GM18870 (cell line): Measurements from ENCODE around the gene AGTRAP.

ENCODE experiments used
- ATAC-seq: cut with Tn5 transposase; IDR thresholded peaks from one replicate; pipeline ENCODE4 v1.9.1; 2021; ENCODE audit warnings: moderate library complexity; ENCODE audit not compliant: unreplicated experiment

AGTRAP gene, protein sequence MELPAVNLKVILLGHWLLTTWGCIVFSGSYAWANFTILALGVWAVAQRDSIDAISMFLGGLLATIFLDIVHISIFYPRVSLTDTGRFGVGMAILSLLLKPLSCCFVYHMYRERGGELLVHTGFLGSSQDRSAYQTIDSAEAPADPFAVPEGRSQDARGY

GRCh38 chr1:11735854-11736745 is at the start of gene AGTRAP:
Gene AGTRAP (plus strand): TSS chr1:11736136. CDS start chr1:11736209, 73 bp downstream.
- no peak for ATAC-seq

GRCh38 chr1:11688506-11688905 is 47.4 kb upstream of the AGTRAP start:
- ATAC-seq = no peak

GRCh38 chr1:11690397-11691301 is 45.3 kb upstream of the AGTRAP start:
- ATAC-seq = no peak

DNA sequence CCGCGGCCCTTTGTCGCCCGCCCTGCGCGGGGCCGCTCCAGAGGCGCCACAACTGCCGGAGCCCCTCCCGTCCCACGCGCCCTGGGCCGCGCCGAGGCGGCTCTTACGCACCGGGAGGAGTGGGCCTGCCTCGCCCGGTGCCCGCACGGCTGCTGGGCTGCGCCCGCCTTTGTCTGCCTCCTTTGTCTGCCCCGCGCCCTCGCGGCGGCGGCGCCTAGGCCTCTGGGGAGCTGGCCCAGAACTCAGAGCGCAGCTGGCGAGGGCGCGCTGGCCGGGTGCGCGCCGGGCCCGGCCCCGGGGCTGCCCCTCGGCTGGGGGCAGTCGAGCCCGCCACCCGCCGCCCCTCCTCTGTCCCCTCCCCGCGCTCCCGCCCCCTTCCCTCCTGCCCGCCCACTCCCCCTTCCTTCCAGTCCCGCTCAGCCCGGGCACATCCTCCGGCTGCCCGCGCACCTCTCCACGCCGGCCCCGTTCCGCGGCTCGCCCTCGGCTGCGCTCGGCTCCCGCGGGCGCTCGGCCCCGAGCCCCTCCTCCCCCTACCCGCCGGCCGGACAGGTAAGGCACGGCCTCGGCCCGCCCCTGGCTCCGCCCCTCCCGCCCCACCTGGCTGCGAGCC is 44.5 kb upstream of the AGTRAP start, which contains the start of gene DRAXIN:
Gene DRAXIN, plus strand, starts transcription at position 409 of the 613 bp plus-strand sequence. CDS start 14,549 bp downstream, outside the sequence.
- no peak for ATAC-seq

- ATAC-seq = no peak
These were observed 43.8 kb upstream of the AGTRAP start for GRCh38 chr1:11691928-11692711.

DNA sequence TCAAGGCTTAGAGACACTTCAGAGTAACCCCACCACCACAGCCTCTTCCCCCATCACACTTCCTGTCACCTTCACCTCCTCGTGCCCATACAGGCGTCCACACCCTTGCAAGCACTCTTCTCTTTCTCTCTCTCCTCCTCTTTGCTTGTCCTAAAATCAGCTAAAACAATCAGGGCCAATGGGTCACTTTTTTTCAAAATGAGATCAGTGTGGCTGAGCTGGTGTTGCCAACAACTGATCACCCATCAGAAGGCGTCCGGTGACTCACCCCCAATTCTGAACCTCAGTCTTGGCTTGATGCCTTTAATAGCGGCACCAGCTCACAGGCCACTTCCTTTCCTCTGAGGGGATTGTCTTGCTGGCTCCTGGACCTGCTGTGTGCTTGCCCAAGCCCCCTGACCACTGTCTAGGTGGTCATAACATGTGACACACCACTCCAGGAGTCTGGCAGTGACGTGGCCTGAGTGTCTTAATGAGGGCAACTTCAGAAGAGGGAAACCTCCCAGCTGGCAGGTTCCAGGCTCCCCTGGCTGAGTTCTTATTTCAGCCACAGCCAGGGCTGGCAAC is 42.8 kb upstream of the AGTRAP start:
- ATAC-seq = no peak

DNA sequence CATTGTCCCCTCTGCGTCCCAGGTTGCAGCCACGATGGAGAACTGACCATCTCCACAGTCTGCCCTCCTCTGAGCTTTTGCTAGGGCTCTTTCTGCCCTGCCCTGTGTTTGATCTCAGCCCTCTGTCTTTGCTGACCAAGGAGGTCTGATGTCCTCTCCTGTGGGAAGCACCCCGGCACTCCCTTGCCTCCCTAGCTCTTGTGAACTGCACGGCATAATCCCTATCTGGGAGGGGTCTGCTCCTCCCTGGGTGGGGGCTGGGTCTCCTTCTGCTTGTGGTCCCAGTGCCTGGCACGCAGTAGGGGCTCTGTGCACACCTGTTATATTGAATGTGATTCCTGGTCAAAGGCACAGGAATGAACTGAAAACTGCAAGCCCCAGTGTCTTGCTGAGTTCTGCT is 42.0 kb upstream of the AGTRAP start:
- no peak for ATAC-seq

DNA sequence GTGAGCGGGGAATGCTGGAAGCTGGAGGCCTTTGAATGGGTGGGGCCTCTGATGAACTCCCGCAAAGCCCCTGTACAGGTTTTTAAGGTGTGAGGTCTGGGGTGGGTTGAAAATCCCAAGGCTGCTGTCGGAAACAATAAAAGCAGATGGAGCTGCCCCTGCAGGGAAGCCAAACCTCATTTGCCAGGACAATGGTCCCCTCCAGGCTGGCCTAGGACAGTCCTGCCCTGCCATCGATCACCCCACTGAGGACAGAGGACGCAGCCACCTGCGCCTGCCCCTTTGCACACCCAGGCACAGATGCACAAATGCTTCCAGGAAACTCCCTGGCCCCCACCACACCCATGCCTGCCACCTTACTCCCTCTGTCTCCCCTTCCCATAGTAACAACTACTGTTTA is 40.1 kb upstream of the AGTRAP start:
- ATAC-seq = no peak

- no peak for ATAC-seq
These were observed 38.6 kb upstream of the AGTRAP start for GRCh38 chr1:11697188-11697892.

DNA sequence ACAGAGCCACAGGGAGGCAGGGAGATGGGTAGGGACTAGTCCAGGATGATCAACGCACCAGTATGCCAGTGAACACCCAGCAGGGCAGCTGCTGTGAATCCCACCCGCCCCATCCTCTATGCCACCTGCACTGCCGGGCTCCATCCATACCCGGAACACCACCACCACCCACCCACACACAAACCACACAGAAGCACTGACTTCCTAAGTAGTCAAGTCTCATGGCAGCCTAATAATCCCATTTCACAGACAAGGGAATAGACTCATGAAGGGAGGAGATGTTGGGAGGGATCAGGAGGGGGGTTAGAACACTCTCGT is 38.1 kb upstream of the AGTRAP start:
- ATAC-seq = no peak

- ATAC-seq = no peak
These were observed 35.1 kb upstream of the AGTRAP start for GRCh38 chr1:11700601-11701467.

DNA sequence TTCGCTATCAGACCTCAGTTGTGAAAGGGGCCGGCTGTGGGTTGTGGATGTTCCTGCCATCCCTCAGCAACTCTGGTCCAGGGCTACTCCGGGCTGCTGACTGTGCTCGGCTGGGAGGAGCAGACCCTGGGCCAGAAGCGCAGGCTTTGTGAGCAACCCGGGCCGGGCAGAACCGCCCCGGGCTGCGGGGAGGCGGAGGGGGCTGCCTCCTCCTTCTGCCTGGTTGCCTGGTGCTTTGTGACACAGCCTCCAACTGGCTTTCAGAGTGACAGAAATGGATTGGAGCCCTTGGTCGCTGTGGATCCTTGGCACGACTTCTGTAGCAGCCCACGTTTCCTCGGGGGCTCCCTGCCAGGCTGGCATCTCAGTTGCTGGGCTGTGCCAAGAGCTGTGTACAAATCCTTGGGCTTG is 34.4 kb upstream of the AGTRAP start:
- no peak for ATAC-seq

DNA sequence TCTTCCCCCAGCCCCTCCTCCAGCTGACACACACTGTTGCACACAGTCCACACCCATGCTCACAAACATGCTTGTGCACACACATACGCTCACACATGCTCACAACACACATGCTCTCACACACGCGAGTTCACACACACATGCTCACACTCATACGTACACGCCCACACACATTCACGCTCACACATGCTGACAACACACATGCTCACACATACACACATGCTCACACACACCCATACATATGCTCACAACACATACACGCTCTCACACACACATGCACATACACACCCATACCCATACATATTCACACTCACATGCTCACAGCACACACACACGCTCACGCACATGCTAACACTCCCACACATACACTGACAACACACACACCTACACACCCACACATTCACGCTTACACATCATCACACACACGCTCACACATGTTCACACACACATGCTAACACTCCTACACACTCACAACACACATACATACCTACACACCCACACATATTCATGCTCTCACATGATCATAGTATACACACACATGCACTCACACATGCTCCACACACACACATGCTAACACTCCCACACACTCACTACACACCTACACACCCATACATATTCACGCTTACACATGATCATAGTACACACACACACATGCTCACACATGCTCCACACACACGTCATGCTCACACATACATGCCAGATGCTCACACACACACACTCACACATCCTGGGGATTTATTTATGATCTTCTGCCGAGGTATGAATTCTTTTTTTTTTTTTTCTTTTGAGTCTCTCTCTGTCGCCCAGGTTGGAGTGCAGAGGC is 33.7 kb upstream of the AGTRAP start:
- ATAC-seq = no peak

- no peak for ATAC-seq
These were observed 32.4 kb upstream of the AGTRAP start for GRCh38 chr1:11703357-11704193.

- no peak for ATAC-seq
These were observed 31.8 kb upstream of the AGTRAP start for GRCh38 chr1:11704194-11704529.

GRCh38 chr1:11704691-11705475 is 31.1 kb upstream of the AGTRAP start:
- ATAC-seq = no peak
